Stimulated activated naive B cell treated with anti-CD40 and anti-IgM and Interleukin-4, amounts not matched to agents 10 μg/mL and 1 μg/mL and 100 μg/mL, for 72 hours (primary cell): ENCODE data around the gene SPATA46.
A peak's percentile ranks its signal among the peaks of the same experiment; 100 is the strongest.

Experiments
- ATAC-seq, 2 donors: fragments of 150-1000 bp; cut with Tn5 transposase; replicated peaks; 2 replicates each; pipeline ENCODE4 v1.10.0; 2021; ENCODE audit warnings: moderate library complexity in 1 of 2
- DNase-seq: peaks from one replicate; pipeline ENCODE4 v3.0.0; 2021
- H3K27ac Mint-ChIP-seq: one replicate; pipeline ENCODE4 v1.8.0; 2022; ENCODE audit warnings: mild to moderate bottlenecking, mixed read lengths
- H3K27me3 Mint-ChIP-seq, 2 donors: one replicate each; pipeline ENCODE4 v1.8.0; 2022; ENCODE audit warnings: mixed read lengths in 2 of 2
- H3K36me3 Mint-ChIP-seq, 2 donors: one replicate each; pipeline ENCODE4 v1.8.0; 2022; ENCODE audit warnings: mixed read lengths in 2 of 2, mild to moderate bottlenecking in 1 of 2
- H3K4me1 Mint-ChIP-seq, 2 donors: one replicate each; pipeline ENCODE4 v1.8.0; 2022; ENCODE audit warnings: mixed read lengths in 2 of 2, mild to moderate bottlenecking in 1 of 2
- H3K4me3 Mint-ChIP-seq, 2 donors: one replicate each; pipeline ENCODE4 v1.8.0; 2022; ENCODE audit warnings: mild to moderate bottlenecking in 2 of 2, mixed read lengths in 2 of 2, moderate library complexity in 1 of 2
- H3K9me3 Mint-ChIP-seq, 2 donors: one replicate each; pipeline ENCODE4 v1.8.0; 2022; ENCODE audit warnings: mixed read lengths in 2 of 2, mild to moderate bottlenecking in 1 of 2

SPATA46 gene

GRCh38 chr1:162400790-162401355 is 24.2 kb upstream of the SPATA46 start:
- Mint-ChIP-seq H3K4me3 (no peak overlapping the region), H3K27ac (no peak overlapping the region), H3K36me3 (no peaks in the 10 kb centered on the region), H3K9me3 (no peaks in the 10 kb centered on the region), H3K4me1 (no peaks in the 10 kb centered on the region), H3K27me3 (peaks cover 22 to 37% of the 10 kb centered on the region in 2 donors)
- no peak for ATAC-seq
- DNase-seq = no peak

DNA sequence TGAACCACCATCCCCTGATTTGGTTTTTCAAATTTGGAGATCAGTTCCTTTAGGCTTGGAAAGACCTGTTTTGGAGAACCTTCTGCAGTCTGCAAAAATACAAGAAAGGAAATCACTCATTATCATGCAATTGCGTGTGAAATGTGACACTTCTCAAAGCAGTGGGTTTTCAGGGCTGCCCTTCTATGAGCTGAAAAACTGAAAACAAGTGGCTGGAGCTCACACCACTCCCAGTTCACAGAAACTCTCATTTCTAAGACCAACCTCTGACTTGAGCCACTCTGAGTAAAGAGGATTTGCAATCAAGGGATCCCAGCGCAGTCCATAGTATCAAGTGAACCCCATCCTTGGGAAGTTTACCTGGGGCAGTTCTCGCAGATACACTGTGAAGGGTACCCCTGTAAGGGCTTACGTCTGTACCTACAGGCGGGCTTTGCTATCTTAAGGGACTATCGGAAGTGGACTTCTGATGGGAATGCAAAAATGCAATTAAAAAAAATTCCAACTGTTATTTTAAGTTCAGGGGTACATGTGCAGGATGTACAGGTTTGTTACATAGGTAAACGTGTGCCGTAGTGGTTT is 22.4 kb upstream of the SPATA46 start:
- H3K9me3 Mint-ChIP-seq = no peaks in the 10 kb centered on the region
- no peak overlapping the region for H3K4me3 Mint-ChIP-seq
- H3K27ac Mint-ChIP-seq = no peak overlapping the region
- no peaks in the 10 kb centered on the region for H3K36me3 Mint-ChIP-seq
- ATAC-seq (no peak), DNase-seq (no peak)
- H3K4me1 Mint-ChIP-seq = no peaks in the 10 kb centered on the region
- H3K27me3 Mint-ChIP-seq = peaks cover 22 to 38% of the 10 kb centered on the region in 2 donors

DNA sequence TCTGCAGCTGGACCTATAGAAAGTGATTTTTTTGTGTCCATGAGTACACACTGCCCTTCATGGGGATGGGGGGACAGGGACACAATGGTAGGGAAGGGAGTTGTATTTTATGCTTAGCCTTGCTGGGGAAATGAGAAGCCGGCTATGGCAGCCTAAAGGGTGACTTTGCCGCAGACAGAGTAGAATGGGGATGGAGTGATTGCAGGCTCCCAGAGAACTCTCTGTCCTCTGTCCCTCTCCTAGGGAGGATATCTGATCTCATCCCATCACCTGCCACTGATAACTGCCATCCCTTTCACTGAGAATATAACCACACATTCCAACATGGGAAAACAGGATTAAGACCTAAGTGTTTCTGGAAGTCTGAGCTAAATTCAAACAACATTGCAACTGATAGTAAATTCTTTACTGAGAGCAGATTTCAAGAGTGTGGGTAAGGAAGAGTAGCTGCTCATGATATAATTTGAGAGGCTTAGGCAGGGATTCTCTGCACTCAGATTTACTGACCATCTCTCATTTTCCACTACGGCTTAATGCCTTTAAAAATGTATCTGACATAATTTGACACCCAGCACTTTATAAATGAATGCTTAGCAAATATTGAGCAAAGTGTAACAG is 21.4 kb upstream of the SPATA46 start:
- no peaks in the 10 kb centered on the region for H3K9me3 Mint-ChIP-seq
- no peak for DNase-seq
- no peaks in the 10 kb centered on the region for H3K36me3 Mint-ChIP-seq
- no peak overlapping the region for H3K27ac Mint-ChIP-seq
- no peaks in the 10 kb centered on the region for H3K4me1 Mint-ChIP-seq
- no peak overlapping the region for H3K4me3 Mint-ChIP-seq
- H3K27me3 Mint-ChIP-seq = peaks cover 22 to 38% of the 10 kb centered on the region in 2 donors
- no peak for ATAC-seq

GRCh38 chr1:162397039-162397448 is 20.4 kb upstream of the SPATA46 start:
- DNase-seq (no peak), ATAC-seq (no peak)
- H3K4me1 Mint-ChIP-seq = peaks cover 0 to 2% of the 10 kb centered on the region in 2 donors
- H3K27me3 Mint-ChIP-seq = peaks cover 22 to 33% of the 10 kb centered on the region in 2 donors
- no peaks in the 10 kb centered on the region for H3K36me3 Mint-ChIP-seq
- H3K9me3 Mint-ChIP-seq = no peaks in the 10 kb centered on the region
- no peak overlapping the region for H3K4me3 Mint-ChIP-seq
- no peak overlapping the region for H3K27ac Mint-ChIP-seq

DNA sequence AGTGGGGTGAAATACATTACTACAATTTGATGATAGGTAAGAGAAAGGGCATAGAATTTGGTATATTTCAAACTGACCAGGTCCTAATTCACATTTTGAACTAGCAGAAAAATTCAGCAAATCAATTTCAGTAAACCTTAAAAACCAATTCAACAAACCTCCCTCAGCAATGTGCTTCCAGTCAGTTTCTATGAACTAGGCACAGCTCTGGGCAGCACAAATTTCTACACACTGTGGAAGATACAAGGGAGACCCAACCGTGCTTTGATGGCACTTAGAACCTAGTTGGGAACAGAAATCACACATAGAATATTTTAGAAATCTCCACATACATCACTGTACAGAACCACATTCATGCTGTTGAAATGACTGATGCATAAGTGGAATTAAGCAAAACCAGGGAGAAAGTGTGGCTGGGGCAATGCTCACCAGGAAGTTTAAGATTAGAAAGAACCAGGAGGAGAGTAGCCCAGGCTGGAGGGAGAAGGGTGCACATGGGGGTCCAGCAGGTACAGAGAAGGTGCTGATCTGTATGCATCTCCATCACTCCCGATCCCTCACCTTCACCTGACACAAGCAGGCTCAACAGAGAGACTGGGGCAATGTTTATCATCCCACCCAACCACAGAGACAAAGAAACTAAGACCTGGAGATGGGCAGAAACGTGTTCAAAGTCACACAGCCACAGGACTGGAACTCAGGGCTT is 19.7 kb upstream of the SPATA46 start:
- Mint-ChIP-seq H3K36me3 (no peaks in the 10 kb centered on the region), H3K27ac (no peak overlapping the region), H3K4me1 (peaks cover 3 to 7% of the 10 kb centered on the region in 2 donors), H3K27me3 (peaks cover 22 to 33% of the 10 kb centered on the region in 2 donors), H3K4me3 (no peak overlapping the region), H3K9me3 (no peaks in the 10 kb centered on the region)
- ATAC-seq = no peak
- no peak for DNase-seq

- peak in 1 of 2 donors; percentile 46 for ATAC-seq
- Mint-ChIP-seq H3K4me3 (no peak overlapping the region), H3K4me1 (peaks cover 11 to 25% of the 10 kb centered on the region in 2 donors), H3K36me3 (no peaks in the 10 kb centered on the region), H3K27me3 (peaks cover 23 to 29% of the 10 kb centered on the region in 2 donors), H3K9me3 (no peaks in the 10 kb centered on the region), H3K27ac (no peak overlapping the region)
- no peak for DNase-seq
These were observed 15.3 kb upstream of the SPATA46 start for GRCh38 chr1:162391790-162392563.

DNA sequence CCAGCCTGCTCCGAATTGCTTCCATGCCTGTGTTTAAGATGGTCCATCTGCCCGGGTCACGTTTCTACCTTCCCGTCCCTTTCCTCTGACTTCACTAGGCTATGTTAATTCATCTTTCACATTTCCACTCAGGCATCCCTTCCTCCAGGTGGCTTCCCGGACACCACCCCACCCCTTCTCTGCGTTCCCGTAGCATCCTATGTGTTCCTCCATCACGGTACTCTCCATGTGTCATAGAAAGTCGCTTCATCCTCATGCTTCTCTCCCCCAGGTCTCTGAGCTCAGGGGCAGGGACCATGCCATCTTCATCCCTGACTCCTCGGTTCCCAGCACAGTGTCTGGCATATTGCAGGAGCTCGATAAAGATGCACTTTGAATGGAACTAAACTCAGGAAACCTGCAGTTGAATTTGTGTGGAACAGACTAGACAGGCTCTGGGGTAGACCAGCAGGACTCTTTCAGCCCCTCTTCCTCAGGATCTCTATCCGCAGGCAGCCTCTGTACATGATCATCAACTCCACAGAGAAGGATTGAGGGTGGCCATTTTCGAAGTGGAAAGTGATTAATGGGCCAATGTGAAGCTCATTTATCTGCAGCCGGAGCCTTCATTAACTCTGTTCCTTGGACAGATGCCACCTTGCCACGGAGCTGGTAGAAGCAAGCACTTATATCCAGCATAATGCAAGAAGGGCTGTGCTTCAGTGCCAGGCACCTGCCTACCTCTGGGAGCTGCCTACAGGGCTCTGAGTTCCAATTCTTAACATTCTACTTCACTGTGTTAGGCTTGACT is 13.9 kb upstream of the SPATA46 start:
- ATAC-seq (no peak), DNase-seq (no peak)
- Mint-ChIP-seq H3K36me3 (no peaks in the 10 kb centered on the region), H3K27me3 (peaks cover 11 to 26% of the 10 kb centered on the region in 2 donors), H3K4me1 (peaks cover 11 to 25% of the 10 kb centered on the region in 2 donors), H3K9me3 (no peaks in the 10 kb centered on the region), H3K27ac (no peak overlapping the region), H3K4me3 (no peak overlapping the region)

DNA sequence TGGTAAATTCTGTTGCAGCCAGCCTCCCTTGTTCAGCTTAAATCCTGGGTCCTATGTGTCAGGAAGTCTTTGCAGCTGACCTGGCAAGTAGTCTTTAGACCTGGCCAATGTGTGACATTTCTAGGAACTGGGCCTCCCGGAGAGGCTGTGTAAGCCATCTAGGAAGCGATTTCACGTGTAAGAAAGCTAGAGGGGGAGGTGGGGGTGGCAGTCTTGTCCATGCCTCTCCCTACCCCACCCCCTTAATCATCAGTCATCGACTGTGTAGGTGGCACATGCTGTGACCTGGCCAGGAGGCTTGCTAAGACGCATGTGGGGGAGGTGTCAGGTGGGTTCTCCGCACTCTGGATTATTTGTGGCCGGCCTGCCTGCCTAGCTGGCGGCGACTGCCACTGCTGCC is 13.3 kb upstream of the SPATA46 start:
- H3K27ac Mint-ChIP-seq = no peak overlapping the region
- ATAC-seq (no peak), DNase-seq (no peak)
- H3K36me3 Mint-ChIP-seq = no peaks in the 10 kb centered on the region
- no peaks in the 10 kb centered on the region for H3K9me3 Mint-ChIP-seq
- no peak overlapping the region for H3K4me3 Mint-ChIP-seq
- peaks cover 11 to 25% of the 10 kb centered on the region in 2 donors for H3K4me1 Mint-ChIP-seq
- H3K27me3 Mint-ChIP-seq = peaks cover 14 to 26% of the 10 kb centered on the region in 2 donors

DNA sequence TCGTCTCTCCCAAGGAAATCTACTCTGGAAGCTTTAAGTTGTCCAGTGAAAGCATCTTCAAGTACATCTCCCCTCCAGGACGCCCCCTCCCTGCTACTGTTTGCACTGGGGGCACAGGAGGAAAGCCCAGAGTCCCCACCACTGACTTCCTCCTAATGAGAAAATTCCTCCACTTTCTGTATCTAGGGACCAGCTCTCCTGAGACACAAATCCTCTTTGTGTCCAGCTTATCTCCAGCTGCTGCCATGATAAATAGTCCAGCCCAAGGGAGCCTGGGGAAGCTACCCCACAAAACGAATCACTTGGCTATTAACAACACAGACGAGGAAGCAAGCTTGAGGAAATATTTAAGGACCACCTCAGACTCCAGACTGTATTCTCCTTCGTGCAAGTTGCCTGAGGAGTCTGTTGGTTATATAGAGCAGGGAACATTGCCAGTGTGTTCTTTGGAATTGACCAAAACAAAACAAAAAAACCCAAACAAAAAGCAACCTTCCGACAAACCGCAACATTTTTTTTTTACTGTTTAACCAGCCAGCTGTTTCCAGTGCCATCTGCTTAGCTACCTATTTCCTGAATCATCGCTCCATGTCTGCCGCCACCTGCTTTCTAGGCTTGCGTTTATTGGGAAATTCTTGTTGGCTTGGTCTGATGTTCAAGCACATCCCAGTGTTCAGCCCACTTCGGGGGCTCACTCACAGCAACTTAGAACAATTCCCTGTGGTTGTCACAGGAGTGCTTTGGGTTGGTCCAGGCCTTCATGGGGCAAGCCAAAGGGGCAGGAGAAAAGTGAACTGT is 12.6 kb upstream of the SPATA46 start:
- DNase-seq (no peak), ATAC-seq (peak in 1 of 2 donors; percentile 34)
- H3K27ac Mint-ChIP-seq = no peak overlapping the region
- H3K9me3 Mint-ChIP-seq = no peaks in the 10 kb centered on the region
- H3K36me3 Mint-ChIP-seq = no peaks in the 10 kb centered on the region
- peaks cover 14 to 26% of the 10 kb centered on the region in 2 donors for H3K27me3 Mint-ChIP-seq
- no peak overlapping the region for H3K4me3 Mint-ChIP-seq
- H3K4me1 Mint-ChIP-seq = peaks cover 11 to 25% of the 10 kb centered on the region in 2 donors

GRCh38 chr1:162388615-162389014 is 12.0 kb upstream of the SPATA46 start:
- Mint-ChIP-seq H3K27me3 (peaks cover 14 to 26% of the 10 kb centered on the region in 2 donors), H3K36me3 (no peaks in the 10 kb centered on the region), H3K4me1 (peaks cover 11 to 25% of the 10 kb centered on the region in 2 donors), H3K9me3 (no peaks in the 10 kb centered on the region), H3K27ac (no peak overlapping the region), H3K4me3 (no peak overlapping the region)
- no peak for ATAC-seq
- no peak for DNase-seq

DNA sequence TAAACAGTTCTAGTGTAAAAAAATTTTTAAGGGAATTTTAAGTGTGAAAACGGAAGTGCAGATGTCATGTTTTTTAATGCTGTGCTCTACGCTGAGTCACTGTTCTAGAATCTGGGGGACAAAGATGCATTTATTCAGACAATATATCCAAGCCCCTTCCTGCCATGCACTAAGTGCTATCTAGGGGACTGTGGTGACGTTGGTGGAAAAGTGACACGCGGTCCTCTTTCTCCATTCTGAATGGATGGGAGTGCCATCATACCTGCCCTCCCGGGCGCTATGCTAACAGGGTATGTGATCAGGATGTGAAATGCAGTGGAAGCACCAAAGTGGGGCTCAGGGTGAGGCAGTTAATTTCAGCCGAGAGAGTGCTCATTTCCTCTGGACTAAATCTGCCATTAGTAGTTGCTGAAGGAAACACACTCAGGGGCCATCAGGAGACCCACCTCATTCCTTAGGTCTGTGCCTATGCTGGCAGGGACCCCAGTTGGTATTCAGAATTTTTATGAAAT is 11.5 kb upstream of the SPATA46 start:
- Mint-ChIP-seq H3K9me3 (no peaks in the 10 kb centered on the region), H3K4me1 (peaks cover 11 to 25% of the 10 kb centered on the region in 2 donors), H3K27me3 (peaks cover 14 to 26% of the 10 kb centered on the region in 2 donors), H3K4me3 (no peak overlapping the region), H3K36me3 (no peaks in the 10 kb centered on the region), H3K27ac (no peak overlapping the region)
- DNase-seq (no peak), ATAC-seq (no peak)

- no peaks in the 10 kb centered on the region for H3K9me3 Mint-ChIP-seq
- DNase-seq (no peak), ATAC-seq (no peak)
- no peak overlapping the region for H3K4me3 Mint-ChIP-seq
- H3K4me1 Mint-ChIP-seq = peaks cover 11 to 25% of the 10 kb centered on the region in 2 donors
- no peaks in the 10 kb centered on the region for H3K36me3 Mint-ChIP-seq
- peaks cover 14 to 26% of the 10 kb centered on the region in 2 donors for H3K27me3 Mint-ChIP-seq
- no peak overlapping the region for H3K27ac Mint-ChIP-seq
These were observed 10.8 kb upstream of the SPATA46 start for GRCh38 chr1:162387226-162388082.
